Kidney (tissue), 14 donors: ENCODE measurements around the gene DDT. TPM values are rescaled to one million over a fixed set of nuclear protein-coding genes. Genes with fewer than 3 reads are reported as not detected.

ENCODE experiments used
- DNase-seq, 5 donors: peaks; one replicate each; pipeline ENCODE4 v3.0.0-alpha.2; 2013 to 2020
- FAIRE-seq: peaks from 2 replicates; lab custom pipeline; 2012; peaks lifted over from hg19 to GRCh38; lab: Jason Lieb, UNC
- H3K27ac ChIP-seq, 2 donors: one replicate each; pipeline ENCODE4 v1.7.0; 2013; ENCODE audit warnings: low read depth in 2 of 2, low read length in 2 of 2, inconsistent platforms in 1 of 2
- H3K27me3 ChIP-seq: one replicate; pipeline ENCODE4 v1.7.1; 2013; ENCODE audit warnings: low read length, inconsistent platforms; ENCODE audit not compliant: control insufficient read depth, insufficient read depth
- H3K36me3 ChIP-seq, 3 donors: one replicate each; pipeline versions ENCODE4 v1.7.0 to v1.7.1; 2013; ENCODE audit warnings: low read length in 3 of 3, control low read depth in 1 of 3, inconsistent platforms in 1 of 3; ENCODE audit not compliant: insufficient read depth in 3 of 3, control insufficient read depth in 2 of 3
- H3K4me1 ChIP-seq, 3 donors: one replicate each; pipeline versions ENCODE4 v1.7.0 to v1.7.1; 2013; ENCODE audit warnings: low read length in 3 of 3, inconsistent platforms in 1 of 3, low read depth in 1 of 3; ENCODE audit not compliant: control insufficient read depth in 2 of 3, insufficient read depth in 2 of 3
- H3K4me3 ChIP-seq, 3 donors: one replicate each; pipeline versions ENCODE4 v1.7.0 to v1.8.1; 2013; ENCODE audit warnings: low read length in 3 of 3, control low read depth in 1 of 3, inconsistent platforms in 1 of 3
- H3K9ac ChIP-seq, 3 donors: one replicate each; pipeline versions ENCODE4 v1.7.0 to v1.7.1; 2013; ENCODE audit warnings: low read length in 3 of 3, control low read depth in 1 of 3, inconsistent platforms in 1 of 3
- H3K9me3 ChIP-seq, 3 donors: one replicate each; pipeline versions ENCODE4 v1.7.0 to v1.7.1; 2013; ENCODE audit warnings: low read length in 3 of 3, control low read depth in 1 of 3, inconsistent platforms in 1 of 3; ENCODE audit not compliant: control insufficient read depth in 2 of 3, insufficient read depth in 1 of 3
- intact Hi-C: fragments of 100-400 bp; cut with DNase I; formaldehyde crosslinking; loops from one replicate; pipeline ENCODE4 v1.11.1; 2022
- polyA plus RNA-seq: library from polyadenylated mRNA; stranded (reverse); fragments of 350-450 nt; fragmentation: Illumina TruSeq; extraction: RNeasy Lipid Tissue Mini Kit (QIAGEN cat#74804); gene quantifications from one replicate; pipeline ENCODE4 v1.2.3, GENCODE V29; 2014; ENCODE audit warnings: low read depth, low replicate concordance; ENCODE audit not compliant: insufficient read depth
- total RNA-seq: library from RNA; stranded (reverse); fragmentation: NEBNext Ultra II Directional; extraction: Animal tissue kit (Norgen Biotek cat#: 25700); gene quantifications from one replicate; pipeline ENCODE4 v1.2.1, GENCODE V29; 2021
- TF ChIP-seq, protein P1 (sequence below): IDR thresholded peaks from 3 replicates; pipeline ENCODE4 v1.5.1; 2012; ENCODE audit warnings: mild to moderate bottlenecking, moderate library complexity, borderline replicate concordance; ENCODE audit not compliant: insufficient read depth; ENCODE audit errors: extremely low read depth
- donor health status: control.
- donor health status: control.
- donor health status: control.
- donor health status: control.
- donor health status: control.
- donor health status: DM: yes; HTN: yes; CAD: no.
- donor health status: Normal renal cell carcinoma (clear cell type).

The DDT gene
- total and polyA plus RNA-seq, 2 donors from 2014 or later, result 97.4 to 448 TPM

DNA sequence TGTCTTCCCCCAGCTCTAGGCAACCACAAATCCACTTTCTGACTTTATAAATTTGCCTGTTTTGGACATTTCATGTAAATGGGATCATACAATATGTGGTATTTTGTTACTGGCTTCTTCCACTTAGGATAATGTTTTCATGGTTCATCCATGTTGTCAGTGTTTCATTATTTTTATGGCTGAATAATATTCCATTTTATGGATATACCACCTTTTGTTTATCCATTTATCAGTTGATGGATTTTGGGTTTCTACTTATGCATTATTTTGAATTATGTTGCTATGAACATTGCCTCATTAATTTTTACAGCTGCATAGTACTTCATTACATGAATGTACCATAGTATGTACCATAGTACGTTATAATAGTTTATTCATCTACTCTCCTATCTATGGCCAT, 41.9 kb upstream of the DDT start:
- intact Hi-C loops, result no loop called here

DNA sequence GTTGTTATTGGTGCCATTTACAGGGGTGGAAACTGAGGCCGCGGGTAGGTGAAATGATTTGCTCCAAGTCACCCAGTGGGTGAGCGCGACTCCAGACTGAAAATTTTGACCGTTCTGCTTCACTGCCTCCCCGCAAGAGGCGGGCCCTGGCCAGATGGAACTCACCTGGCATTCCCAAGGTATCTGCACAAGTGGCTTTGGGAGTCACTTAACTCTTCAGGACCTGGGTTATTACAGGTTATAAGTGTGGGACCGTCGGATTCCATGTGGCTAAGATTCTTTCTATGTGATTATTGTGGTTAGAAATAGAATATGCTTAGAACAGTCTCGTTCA, 37.5 kb upstream of the DDT start:
- H3K9me3 ChIP-seq, result no peaks in the 10 kb centered on the region
- no peak for FAIRE-seq
- H3K9ac ChIP-seq, result peak overlapping the region; percentile 65 to 80 (median 65)
- H3K4me1 ChIP-seq, result peaks cover 0 to 5% (median 0%) of the 10 kb centered on the region in 3 donors
- H3K4me3 ChIP-seq, result peak overlapping the region; percentile 84 to 98 (median 96)
- H3K27ac ChIP-seq, result peak overlapping the region; percentile 76
- intact Hi-C loops, result no loop called here
- TF ChIP-seq, protein P1, sequence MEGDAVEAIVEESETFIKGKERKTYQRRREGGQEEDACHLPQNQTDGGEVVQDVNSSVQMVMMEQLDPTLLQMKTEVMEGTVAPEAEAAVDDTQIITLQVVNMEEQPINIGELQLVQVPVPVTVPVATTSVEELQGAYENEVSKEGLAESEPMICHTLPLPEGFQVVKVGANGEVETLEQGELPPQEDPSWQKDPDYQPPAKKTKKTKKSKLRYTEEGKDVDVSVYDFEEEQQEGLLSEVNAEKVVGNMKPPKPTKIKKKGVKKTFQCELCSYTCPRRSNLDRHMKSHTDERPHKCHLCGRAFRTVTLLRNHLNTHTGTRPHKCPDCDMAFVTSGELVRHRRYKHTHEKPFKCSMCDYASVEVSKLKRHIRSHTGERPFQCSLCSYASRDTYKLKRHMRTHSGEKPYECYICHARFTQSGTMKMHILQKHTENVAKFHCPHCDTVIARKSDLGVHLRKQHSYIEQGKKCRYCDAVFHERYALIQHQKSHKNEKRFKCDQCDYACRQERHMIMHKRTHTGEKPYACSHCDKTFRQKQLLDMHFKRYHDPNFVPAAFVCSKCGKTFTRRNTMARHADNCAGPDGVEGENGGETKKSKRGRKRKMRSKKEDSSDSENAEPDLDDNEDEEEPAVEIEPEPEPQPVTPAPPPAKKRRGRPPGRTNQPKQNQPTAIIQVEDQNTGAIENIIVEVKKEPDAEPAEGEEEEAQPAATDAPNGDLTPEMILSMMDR, result no peak
- no peaks in the 10 kb centered on the region for H3K36me3 ChIP-seq
- peak in 3 of 5 donors; percentile 44 to 61 (median 49) for DNase-seq
- no peaks in the 10 kb centered on the region for H3K27me3 ChIP-seq

More for the DNA sequence above, 41.9 kb upstream of the DDT start:
- TF ChIP-seq, protein P1, result no peak
- H3K4me3 ChIP-seq, result peak overlapping the region in 1 of 3 donors; percentile 5
- FAIRE-seq (no peak), DNase-seq (no peak)
- H3K27me3 ChIP-seq, result no peaks in the 10 kb centered on the region
- no peak overlapping the region for H3K9ac ChIP-seq
- H3K9me3 ChIP-seq, result no peaks in the 10 kb centered on the region
- no peak overlapping the region for H3K27ac ChIP-seq
- peaks cover 0 to 5% (median 0%) of the 10 kb centered on the region in 3 donors for H3K4me1 ChIP-seq
- H3K36me3 ChIP-seq, result no peaks in the 10 kb centered on the region

DNA sequence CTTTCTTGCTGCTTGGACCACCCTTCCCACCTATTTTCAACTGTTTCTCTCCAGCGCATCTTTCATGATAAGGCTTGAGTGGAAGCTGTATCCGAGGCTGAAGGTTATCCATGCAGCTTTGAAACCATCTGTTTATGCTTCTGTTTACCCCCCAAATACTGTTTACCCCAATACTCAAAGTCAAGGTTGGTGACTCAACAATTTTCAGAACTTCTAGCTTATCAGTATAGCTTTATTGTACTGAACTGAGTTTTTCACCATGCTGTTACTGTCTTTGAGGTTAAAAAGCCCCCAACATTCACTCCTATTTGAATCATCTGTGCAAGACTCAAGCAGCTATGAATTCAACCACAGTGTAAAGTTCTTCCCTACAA, 35.8 kb upstream of the DDT start:
- H3K27ac ChIP-seq, result no peak overlapping the region
- H3K27me3 ChIP-seq, result no peaks in the 10 kb centered on the region
- H3K36me3 ChIP-seq, result no peaks in the 10 kb centered on the region
- peaks cover 0 to 5% (median 0%) of the 10 kb centered on the region in 3 donors for H3K4me1 ChIP-seq
- FAIRE-seq (no peak), DNase-seq (no peak)
- intact Hi-C loops, result no loop called here
- H3K9me3 ChIP-seq, result no peaks in the 10 kb centered on the region
- no peak overlapping the region for H3K4me3 ChIP-seq
- TF ChIP-seq, protein P1, result no peak
- H3K9ac ChIP-seq, result no peak overlapping the region
